GM21737 (cell line): ENCODE measurements around the gene FBXL15.
A peak's percentile ranks its signal among the peaks of the same experiment; 100 is the strongest.
"Not testable (repeated sequence)": the region's sequence is repeated elsewhere in the genome, so short reads cannot be mapped to it uniquely, and the experiment has no call there.

Experiments
- ATAC-seq: cut with Tn5 transposase; IDR thresholded peaks from one replicate; pipeline ENCODE4 v1.9.1; 2021; ENCODE audit warnings: mild to moderate bottlenecking, moderate library complexity; ENCODE audit not compliant: unreplicated experiment

Gene FBXL15

DNA sequence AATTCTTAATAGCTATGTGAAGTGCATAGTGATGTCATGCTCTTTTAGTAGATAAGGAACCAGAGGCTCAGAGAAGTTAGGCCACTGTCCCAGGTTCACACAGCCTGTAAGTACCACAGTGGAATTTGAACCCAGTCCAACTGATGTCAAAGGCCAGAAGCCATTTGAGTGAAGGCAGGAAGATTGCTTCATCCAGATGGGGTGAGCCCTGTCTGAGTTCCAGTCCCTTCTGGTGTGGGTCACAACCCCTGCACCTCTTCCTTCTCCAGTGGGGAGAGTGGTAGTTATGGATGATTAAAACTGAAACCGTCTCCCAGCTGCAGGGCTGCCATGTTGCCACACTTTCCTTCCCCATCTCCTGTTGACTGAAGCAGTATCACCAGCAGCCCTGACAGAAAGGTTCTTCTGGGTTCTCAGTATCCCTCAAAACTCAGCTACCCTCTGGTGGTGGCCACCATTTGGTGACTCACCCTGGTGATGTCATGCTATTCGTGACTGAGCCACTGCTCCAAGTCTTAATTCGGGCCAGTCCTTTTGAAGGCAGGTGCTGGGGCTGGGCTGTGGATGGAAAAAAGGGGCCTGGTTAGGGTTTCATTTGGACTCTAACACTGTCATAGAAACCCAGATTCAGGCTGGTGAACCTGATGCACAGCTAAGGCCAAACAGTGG lies 32.2 kb downstream of the FBXL15 start:
- ATAC-seq, result no peak

DNA sequence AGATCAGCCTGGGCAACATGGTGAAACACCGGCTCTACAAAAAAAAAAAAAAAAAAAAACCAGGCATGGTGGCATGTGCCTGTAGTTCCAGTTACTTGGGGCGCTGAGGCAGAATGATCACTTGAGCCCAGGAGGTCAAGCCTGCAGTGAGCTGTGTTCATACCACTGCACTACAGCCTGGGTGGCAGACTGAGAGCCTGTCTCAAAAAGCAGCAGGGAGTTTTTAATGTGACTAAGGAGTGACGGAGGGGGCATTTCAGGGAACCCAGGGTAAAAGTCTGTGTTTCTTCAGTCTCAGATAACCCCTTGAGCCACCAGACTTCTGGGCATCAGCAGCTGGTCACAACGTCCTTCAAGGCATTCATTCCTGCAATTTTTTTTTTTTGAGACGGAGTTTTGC lies 32.9 kb downstream of the FBXL15 start:
- no peak for ATAC-seq

DNA sequence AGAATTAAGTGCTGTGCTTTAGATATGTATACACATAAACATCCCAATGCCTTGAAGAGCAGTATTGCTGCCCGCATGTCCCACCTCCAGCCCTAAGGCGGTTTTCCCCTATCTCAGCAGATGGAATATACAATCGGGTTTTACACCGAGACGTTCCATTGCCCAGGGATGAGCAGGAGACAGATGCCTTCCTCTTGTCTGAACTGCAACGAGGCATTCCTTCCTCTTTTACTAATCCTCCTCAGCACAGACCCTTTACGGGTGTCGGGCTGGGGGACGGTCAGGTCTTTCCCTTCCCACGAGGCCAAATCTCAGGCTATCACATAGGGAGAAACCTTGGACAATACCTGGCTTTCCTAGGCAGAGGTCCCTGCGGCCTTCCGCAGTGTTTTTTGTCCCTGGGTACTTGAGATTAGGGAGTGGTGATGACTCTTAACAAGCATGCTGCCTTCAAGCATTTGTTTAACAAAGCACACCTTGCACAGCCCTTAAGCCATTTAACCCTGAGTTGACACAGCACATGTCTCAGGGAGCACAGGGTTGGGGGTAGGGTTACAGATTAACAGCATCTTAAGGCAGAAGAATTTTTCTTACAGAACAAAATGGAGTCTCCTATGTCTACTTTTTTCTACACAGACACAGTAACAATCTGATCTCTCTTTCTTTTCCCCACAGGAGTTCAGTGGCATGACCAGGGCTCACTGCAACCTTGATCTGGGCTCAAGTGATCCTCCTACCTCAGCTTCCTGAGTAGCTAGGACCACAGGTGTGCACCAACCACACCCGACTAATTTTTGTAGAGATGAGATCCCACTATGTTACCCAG lies 34.2 kb downstream of the FBXL15 start:
- ATAC-seq, result not testable (repeated sequence)

DNA sequence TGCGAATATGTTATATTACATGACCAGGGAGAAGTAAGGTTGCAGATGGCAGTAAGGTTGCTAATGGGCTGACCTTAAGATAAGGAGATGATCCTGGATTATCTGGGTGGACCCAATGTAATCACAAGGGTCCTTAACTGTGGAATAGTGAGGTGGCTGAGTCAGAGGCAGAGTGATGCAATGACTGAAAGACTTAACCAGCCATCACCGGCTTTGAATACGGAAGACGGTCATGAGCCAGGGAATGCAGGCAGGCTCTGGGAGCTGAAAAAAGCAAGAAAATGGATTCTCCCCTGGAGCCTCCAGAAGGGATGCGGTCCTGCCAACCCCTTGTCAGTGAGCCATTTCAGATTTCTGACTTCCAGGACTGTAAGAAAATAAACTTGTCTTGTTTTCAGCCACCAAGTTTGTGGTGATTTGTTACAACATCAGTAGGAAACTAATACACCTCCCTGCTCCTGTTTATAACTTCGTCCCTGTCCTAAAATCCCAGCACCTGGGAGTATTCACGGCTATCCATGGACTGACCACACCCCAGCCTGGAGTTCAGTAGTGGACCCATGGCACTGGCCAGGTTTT lies 35.3 kb downstream of the FBXL15 start:
- ATAC-seq, result no peak

DNA sequence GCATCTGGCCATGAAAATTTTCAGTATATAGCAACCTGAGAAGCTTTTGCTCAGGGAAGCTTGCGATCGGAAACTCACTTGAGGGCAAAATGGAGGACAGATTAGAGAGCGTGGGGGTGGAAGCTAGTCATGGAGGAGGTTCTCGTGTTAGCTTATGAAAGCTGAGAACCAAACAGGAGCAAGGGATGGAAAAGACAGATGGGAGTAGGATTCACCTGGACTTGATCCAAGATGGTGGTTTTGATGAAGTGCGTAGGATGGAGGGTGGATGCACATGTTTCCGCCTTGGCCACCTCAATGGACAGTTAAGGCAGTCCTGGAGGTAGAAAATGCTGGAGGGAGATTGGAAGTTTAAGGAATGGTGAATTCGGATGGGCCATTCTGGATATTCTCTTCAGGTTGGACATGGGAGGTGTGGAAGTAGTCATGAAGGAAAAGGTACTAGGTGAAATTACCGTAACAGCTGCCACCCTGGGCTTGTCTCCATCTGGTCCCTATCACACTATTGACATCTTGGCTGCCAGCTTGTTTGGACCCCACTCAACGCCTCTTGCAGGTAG lies 37.0 kb downstream of the FBXL15 start:
- ATAC-seq, result no peak

DNA sequence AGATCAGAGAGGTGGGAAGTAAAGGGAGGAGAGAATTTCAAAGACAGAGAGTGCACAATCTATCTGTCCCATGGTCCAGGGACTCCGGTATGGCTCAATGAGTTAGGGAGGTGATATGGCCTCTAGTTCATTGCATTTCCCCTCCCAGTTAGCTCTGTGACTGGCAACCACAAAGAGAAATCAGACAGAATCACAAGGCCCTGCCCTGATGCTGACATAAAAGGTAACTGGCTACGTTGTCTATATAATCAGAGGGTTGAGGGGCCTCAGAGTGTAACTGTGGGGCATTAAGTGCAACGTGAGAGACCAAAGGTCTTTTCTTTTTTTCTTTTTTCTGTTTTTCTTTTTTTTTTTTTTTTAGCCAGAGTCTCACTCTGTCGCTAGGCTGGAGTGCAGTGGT lies 38.0 kb downstream of the FBXL15 start:
- ATAC-seq, result no peak

DNA sequence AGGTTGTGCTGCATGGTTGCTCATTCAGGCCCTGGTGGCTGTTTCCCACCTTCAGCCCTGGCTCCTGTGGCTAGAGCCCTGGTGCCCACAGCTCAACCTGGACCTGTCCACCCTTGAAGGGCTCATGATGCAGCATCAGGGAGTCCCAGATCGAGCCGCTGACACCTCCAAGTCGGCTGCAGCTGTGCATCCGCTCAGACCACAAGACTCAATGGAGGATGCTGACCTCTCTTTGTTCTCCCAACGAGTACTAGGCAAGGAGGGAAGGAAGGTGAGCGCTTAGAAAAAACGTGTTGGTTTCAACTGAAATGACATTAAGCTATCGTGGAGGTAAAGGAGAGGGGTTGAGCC lies 40.2 kb downstream of the FBXL15 start:
- ATAC-seq, result peak; percentile 25

DNA sequence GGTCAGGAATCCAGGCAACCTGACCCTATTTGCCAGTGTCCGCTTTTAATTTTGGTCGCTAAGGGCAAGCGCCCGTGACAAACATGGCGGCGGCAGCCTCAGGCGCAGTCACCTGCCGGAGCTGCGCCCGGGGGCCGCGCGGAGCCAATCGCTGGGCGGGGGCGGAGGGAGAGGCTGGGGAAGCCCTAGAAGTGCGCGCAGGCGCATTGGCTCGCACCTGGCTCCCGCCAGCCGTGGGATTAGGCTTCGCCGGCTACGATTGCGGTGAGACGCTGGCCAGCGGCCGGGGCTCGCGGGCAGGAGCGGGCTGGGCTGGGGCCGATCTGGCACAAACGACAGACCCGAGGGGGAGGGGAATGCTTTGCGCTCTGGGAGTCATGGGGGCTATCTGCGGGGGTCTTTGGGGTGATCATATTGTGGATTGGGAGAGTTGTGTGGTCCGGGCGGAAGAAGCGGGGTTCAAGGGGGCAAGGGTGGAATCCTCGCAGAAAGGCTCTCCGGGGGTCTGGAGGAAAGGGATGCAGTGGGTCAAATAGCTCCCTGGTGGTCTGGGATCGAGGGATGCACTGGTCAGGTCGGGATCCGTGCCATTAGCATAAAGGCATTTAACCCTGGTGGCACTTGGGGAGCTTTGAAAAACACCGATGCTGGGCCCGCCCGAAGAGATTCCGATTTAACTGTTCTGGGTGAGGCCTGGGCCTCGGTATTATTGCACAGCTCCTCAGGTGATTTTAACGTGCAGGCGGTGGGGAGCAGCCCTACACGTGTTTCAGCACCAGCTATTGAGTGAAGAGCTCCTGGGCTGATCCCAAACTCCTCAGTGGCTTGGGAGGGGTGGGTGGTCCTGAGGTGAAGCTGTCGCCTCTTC lies 40.8 kb downstream of the FBXL15 start:
- peak; percentile 86 for ATAC-seq

DNA sequence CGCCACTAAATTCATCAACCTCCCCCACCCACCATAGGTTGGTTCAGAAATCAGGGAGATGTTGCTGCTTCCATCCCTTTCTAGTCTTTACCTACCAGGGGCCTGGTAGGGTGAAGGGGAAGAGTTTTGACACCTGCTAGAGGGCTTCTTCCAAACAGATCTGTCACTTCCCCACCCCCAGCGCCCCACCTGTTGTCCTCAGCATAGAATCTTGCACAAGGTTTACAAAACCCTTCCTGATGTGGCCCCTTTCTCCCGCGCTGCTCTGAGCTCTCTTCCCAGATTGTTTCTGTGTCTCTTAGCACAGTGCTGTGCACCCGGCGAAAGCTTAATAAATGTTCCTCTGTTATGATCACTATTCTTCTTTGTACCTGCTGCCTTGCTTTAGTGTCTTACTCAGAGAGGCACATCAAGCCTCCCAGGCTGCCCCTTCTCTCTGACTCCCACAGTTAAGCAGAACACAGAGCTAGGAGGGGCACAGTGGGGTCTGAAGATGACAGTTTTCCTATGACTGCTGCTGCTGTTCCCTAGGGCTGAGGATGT lies 41.9 kb downstream of the FBXL15 start:
- no peak for ATAC-seq

DNA sequence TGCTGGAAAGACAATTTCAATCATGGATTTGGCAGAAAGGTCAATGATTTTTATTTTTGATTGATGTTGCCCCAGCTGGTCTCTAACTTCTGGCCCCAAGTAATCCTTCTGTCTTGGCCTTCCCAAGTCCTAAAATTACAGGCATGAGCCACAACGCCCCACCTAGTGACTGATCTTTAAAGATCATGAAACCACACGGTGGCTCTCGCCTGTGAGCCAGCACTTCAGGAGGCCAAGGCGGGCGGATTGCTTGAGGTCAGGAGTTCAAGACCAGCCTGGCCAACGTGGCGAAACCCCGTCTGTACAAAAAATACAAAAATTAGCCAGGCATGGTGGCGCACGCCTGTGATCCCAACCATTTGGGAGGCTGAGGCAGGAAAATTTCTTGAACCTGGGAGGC lies 43.3 kb downstream of the FBXL15 start:
- no peak for ATAC-seq

DNA sequence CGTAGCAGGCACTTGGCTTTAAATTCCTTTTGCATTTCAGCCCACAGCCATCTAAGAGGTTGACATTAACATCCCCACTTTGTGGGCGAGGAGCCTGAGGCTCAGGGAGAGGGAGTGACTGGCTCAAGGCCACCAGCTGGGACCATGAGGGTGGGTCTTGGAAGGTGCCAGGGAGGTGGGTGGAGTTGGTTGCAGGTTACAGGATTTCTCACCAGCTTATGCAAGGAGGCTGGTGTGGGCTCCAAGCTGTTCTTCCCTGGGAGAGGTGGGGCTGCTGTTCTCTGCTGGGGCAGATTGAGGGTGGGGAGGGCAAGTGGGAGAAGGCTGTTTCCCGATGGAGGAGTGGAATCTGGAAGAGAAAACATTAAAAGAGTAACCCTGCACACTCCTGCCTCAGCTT lies 44.8 kb downstream of the FBXL15 start:
- ATAC-seq, result no peak

DNA sequence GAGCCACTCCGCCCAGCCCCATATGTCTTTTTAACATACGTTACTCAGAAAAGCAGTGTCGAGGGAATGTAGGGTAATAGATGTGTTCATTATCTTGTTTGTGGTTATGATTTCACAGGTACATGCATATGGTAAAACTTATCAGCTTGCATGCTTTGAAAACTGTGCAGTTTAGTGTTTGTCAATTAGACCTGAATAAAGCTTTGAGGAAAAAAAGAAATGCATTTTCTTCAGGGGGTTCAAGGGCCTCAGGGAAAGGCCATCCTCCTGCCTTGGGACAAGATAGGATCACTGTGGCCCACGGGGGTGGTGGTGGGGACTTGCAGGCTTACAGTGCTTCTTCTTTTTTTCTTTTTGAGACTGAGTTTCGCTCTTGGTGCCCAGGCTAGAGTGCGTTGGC lies 46.7 kb downstream of the FBXL15 start:
- ATAC-seq, result no peak

DNA sequence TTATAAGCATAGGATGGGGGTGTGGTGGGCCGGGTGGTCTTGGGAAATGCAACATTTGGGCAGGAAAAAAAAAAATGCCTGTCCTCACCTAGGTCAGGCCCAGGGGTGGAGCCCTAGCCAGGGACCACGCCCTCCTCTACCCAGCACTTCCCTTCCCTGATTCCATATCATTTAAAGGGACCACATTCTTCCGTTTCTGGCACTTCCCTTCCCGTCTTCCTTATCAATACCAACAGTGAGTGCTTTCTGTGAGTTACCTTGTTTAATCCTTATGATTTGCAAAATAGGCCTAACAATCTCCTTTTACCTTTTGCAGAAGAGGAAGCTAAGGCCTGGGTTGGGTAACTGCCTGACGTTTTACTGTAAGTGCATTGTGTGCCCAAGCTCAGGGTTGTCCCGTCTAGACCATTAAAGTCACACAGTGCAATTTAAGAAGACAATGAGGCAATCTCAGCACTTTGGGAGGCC lies 47.4 kb downstream of the FBXL15 start:
- ATAC-seq, result no peak

DNA sequence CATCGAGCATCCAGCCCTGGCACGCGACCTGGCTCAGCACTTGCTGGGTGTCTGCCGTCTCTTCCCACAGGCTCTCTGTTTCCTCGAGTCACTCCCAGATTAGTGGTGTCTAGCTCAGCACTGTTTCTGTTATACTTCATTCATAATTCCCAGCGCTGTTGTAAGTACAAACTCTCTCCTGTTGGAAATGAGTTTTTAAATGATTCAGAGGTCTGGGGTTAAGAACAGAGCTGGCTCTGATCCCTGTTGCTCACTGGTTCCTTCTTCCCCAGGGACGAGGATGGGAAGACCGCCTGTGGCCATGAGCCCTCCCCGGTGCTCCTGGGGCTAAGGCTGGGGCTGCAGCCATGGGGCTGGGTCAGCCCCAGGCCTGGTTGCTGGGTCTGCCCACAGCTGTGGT lies 48.0 kb downstream of the FBXL15 start:
- no peak for ATAC-seq

DNA sequence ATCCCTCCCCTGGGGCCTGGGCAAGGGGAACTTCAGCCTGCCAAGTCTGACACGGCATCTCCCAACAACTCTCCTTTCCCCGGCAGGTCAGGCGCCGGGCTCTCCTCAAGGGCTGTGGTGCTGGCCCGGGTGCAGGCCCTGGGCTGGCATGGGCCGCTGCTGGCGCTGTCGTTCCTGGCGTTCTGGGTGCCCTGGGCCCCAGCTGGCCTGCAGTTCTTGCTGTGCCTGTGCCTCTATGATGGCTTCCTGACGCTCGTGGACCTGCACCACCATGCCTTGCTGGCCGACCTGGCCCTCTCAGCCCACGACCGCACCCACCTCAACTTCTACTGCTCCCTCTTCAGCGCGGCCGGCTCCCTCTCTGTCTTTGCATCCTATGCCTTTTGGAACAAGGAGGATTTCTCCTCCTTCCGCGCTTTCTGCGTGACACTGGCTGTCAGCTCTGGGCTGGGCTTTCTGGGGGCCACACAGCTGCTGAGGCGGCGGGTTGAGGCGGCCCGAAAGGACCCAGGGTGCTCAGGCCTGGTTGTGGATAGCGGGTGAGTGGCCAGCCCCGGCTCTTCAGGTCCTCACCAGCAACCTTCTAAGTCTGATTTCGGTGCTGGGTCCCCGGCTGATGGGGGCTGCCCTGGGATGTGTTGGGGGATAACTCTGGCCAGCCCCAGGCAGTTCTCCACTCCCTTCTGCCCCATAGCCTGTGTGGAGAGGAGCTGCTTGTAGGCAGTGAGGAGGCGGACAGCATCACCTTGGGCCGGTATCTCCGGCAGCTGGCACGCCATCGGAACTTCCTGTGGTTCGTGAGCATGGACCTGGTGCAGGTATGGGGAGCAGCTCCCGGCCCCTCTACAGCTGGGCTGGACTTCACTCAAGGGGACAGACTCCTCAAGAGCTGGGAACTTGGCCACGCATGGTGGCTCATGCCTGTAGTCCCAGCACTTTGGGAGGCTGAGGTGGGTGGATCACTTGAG lies 50.2 kb downstream of the FBXL15 start:
- ATAC-seq, result no peak
